ENCODE results near the gene C1QTNF1. TPM values are rescaled to one million over a fixed set of nuclear protein-coding genes. Genes with fewer than 3 reads are reported as not detected.
A peak's percentile ranks its signal among the peaks of the same experiment; 100 is the strongest.

C1QTNF1 gene
- total and polyA plus RNA-seq, 2 experiments from 2014 or later, result 9.5 to 13.3 TPM

GRCh38 chr17:78986048-78986648 lies 37.8 kb upstream of the C1QTNF1 start:
- H3K4me3 ChIP-seq, result no peak overlapping the region
- peak; percentile 69 for DNase-seq (ENCODE audit: low spot score)
- H3K79me2 ChIP-seq, result no peaks in the 10 kb centered on the region

GRCh38 chr17:78986649-78987328 lies 37.2 kb upstream of the C1QTNF1 start:
- Histone ChIP-seq H3K79me2 (no peaks in the 10 kb centered on the region), H4K20me1 (ENCODE audit: insufficient read depth, poor library complexity, severe bottlenecking) (no peaks in the 10 kb centered on the region), H3K9me3 (ENCODE audit: low read depth) (no peaks in the 10 kb centered on the region), H3K4me2 (peak overlapping the region; percentile 73), H3K9me2 (replicated peaks; ENCODE audit: insufficient read depth) (no peaks in the 10 kb centered on the region), H3K4me1 (ENCODE audit: insufficient read depth) (peaks cover 10% of the 10 kb centered on the region), H3K36me3 (replicated peaks; ENCODE audit: insufficient read depth, low read depth) (no peaks in the 10 kb centered on the region), H2AFZ (peak overlapping the region; percentile 24), H3K27me3 (no peaks in the 10 kb centered on the region), H3K4me3 (no peak overlapping the region), H3K27ac (peak overlapping the region; percentile 68)
- TF ChIP-seq, protein P1, sequence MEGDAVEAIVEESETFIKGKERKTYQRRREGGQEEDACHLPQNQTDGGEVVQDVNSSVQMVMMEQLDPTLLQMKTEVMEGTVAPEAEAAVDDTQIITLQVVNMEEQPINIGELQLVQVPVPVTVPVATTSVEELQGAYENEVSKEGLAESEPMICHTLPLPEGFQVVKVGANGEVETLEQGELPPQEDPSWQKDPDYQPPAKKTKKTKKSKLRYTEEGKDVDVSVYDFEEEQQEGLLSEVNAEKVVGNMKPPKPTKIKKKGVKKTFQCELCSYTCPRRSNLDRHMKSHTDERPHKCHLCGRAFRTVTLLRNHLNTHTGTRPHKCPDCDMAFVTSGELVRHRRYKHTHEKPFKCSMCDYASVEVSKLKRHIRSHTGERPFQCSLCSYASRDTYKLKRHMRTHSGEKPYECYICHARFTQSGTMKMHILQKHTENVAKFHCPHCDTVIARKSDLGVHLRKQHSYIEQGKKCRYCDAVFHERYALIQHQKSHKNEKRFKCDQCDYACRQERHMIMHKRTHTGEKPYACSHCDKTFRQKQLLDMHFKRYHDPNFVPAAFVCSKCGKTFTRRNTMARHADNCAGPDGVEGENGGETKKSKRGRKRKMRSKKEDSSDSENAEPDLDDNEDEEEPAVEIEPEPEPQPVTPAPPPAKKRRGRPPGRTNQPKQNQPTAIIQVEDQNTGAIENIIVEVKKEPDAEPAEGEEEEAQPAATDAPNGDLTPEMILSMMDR (IDR thresholded peaks at IDR 0.05; ENCODE audit: poor library complexity), result no peak
- TF ChIP-seq EZH2 (IDR thresholded peaks at IDR 0.05; ENCODE audit: borderline replicate concordance) (no peak), EZH2phosphoT487 (IDR thresholded peaks at IDR 0.05; ENCODE audit: low read depth, severe bottlenecking, unreplicated experiment) (no peak)
- peak; percentile 68 for DNase-seq (ENCODE audit: low spot score)
- WGBS (ENCODE audit: low lambda C conversion rate, missing lambda C conversion rate), result 21% methylated on average over 15 of the region's 15 CpGs

More at GRCh38 chr17:78986048-78986648, 37.8 kb upstream of the C1QTNF1 start:
- H3K4me2 ChIP-seq, result peak overlapping the region; percentile 73
- no peaks in the 10 kb centered on the region for H3K9me3 ChIP-seq (ENCODE audit: low read depth)
- no peaks in the 10 kb centered on the region for H4K20me1 ChIP-seq (ENCODE audit: insufficient read depth, poor library complexity, severe bottlenecking)
- H2AFZ ChIP-seq, result peak overlapping the region; percentile 24
- no peaks in the 10 kb centered on the region for H3K27me3 ChIP-seq
- WGBS (ENCODE audit: low lambda C conversion rate, missing lambda C conversion rate), result 57% methylated on average over 6 of the region's 6 CpGs
- no peaks in the 10 kb centered on the region for H3K9me2 ChIP-seq (replicated peaks; ENCODE audit: insufficient read depth)
- no peaks in the 10 kb centered on the region for H3K36me3 ChIP-seq (replicated peaks; ENCODE audit: insufficient read depth, low read depth)
- H3K27ac ChIP-seq, result peak overlapping the region; percentile 68
- TF ChIP-seq EZH2 (IDR thresholded peaks at IDR 0.05; ENCODE audit: borderline replicate concordance), result no peak
- TF ChIP-seq, protein P1 (IDR thresholded peaks at IDR 0.05; ENCODE audit: poor library complexity), result peak; percentile 45
- peaks cover 10% of the 10 kb centered on the region for H3K4me1 ChIP-seq (ENCODE audit: insufficient read depth)

- H3K79me2 ChIP-seq, result no peaks in the 10 kb centered on the region
- H3K9me2 ChIP-seq (replicated peaks; ENCODE audit: insufficient read depth), result no peaks in the 10 kb centered on the region
- no peak overlapping the region for H3K27ac ChIP-seq
- H4K20me1 ChIP-seq (ENCODE audit: insufficient read depth, poor library complexity, severe bottlenecking), result peaks cover 4% of the 10 kb centered on the region
- H2AFZ ChIP-seq, result no peak overlapping the region
- no peaks in the 10 kb centered on the region for H3K9me3 ChIP-seq (ENCODE audit: low read depth)
- H3K4me2 ChIP-seq, result no peak overlapping the region
- 78% methylated on average over 6 of the region's 6 CpGs for WGBS (ENCODE audit: low lambda C conversion rate, missing lambda C conversion rate)
- DNase-seq (ENCODE audit: low spot score), result no peak
- no peak overlapping the region for H3K4me3 ChIP-seq
- H3K4me1 ChIP-seq (ENCODE audit: insufficient read depth), result peaks cover 10% of the 10 kb centered on the region
- H3K27me3 ChIP-seq, result no peaks in the 10 kb centered on the region
- no peaks in the 10 kb centered on the region for H3K36me3 ChIP-seq (replicated peaks; ENCODE audit: insufficient read depth, low read depth)
- TF ChIP-seq, protein P1 (IDR thresholded peaks at IDR 0.05; ENCODE audit: poor library complexity), result no peak
- TF ChIP-seq EZH2phosphoT487 (IDR thresholded peaks at IDR 0.05; ENCODE audit: low read depth, severe bottlenecking, unreplicated experiment), result no peak
- TF ChIP-seq EZH2 (IDR thresholded peaks at IDR 0.05; ENCODE audit: borderline replicate concordance), result no peak
Measured at GRCh38 chr17:78988152-78988551, 35.8 kb upstream of the C1QTNF1 start.

Measured in hepatocyte (in vitro differentiated cells).